ENCODE results near the gene KY.

The KY gene, protein sequence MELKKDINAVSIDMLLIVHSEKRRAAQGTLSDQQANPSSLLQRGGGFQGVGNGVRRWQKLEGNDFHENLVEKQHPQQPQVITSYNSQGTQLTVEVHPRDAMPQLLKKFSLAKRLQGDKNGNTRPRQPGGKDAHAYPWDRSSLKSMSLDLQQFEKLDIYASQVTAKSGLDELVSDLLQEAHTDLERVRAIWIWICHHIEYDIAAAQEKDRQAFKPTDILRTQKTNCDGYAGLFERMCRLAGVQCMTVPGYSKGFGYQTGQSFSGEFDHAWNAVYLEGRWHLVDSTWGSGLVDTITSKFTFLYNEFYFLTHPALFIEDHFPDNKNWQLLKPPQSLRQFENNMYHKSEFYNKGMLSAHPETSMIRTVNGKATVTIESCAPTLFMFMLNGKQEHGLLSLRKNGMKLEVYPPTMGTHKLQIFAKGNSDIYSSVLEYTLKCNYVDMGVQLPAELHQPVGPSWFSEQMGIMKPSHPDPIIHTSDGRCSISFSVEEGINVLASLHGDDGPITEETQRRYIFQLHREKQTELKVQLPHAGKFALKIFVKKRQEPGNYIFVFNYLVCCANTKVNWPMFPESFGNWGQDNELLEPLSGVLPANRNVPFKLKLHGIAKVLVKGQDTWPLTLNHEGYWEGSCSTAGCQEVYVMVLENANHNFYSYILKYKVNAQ

DNA sequence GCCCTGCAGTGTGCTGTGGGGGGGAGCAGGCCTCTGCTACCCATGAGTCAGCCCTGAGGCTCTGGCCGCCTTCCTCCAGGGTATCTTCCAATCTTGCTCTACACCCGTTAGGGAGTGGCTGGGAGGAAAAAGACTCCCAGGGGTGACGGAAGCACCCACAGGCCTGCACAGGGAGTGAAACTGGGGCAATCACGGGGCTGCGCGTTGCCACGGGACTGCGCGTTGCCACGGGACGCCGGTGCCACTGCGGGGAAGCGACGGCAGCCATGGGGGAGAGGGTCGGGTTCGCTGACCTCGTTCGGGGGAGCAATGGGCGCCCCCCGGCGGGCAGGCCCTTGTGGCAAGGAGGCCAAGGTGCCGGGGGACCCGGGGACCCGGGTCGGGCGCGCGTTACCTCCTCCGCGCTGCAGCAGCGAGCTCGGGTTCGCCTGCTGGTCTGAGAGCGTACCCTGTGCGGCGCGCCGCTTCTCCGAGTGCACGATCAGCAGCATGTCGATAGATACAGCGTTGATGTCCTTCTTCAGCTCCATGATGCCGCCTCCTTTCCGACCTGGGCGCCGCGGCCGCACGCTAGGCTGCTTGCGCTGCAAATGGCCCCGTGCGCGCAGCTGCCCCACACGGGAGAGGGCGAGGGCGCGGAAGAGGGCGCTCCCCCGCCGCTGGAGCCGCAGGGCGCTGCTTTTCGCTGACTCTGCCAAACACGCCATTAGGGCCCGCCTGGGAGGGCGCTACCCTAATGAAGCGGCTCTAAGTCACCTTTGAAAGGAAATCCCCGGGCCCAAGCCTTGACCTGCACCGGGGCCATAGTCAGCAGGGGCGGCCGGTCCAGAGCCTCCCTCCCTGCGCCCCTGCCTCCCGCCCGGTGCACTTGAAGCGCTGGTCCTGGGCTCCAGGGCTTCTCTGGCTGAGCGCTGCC is at the start of gene KY:
TSS of gene KY (minus strand) at position 592 of the 916 bp plus-strand sequence. CDS start at position 530, 62 bp downstream.
- peak; percentile 52 for DNase-seq

GRCh38 chr3:134699721-134700120 is 48.9 kb upstream of the KY start:
- DNase-seq: no peak

- DNase-seq: no peak
Observed at GRCh38 chr3:134699141-134699711, 48.4 kb upstream of the KY start.

GRCh38 chr3:134697830-134698689 is 47.2 kb upstream of the KY start:
- DNase-seq: no peak

- DNase-seq: no peak
Observed at GRCh38 chr3:134696155-134696554, 45.3 kb upstream of the KY start.

DNA sequence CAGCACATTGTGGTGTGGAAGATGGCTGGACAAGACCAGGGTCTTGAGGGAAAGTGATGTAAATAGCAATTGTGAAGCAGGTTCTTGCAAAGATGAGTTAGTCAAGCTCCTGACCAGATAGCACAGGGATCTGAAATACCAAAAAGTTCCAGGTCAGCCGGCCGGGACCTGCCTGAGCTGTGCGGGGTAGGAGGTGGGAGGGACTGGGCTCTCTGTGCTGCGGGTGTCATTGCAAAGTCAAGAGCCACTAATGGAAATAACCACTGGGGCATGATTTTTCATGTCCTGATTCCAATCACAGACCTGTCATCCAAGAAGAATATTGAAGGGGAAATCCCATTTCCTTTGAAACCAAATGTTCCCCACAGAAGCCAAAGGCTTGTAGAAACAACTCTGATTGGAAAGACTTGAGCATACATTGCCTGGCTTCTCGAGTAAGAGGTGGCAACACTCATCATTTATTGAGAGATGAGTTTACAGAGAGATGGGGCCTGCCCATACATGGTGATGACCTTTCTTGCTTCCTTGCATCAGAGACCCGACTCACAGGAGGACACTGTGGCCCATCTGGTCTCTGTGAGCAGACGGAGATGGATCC is 44.2 kb upstream of the KY start:
- DNase-seq: no peak

GRCh38 chr3:134694466-134694865 is 43.6 kb upstream of the KY start:
- no peak for DNase-seq

DNA sequence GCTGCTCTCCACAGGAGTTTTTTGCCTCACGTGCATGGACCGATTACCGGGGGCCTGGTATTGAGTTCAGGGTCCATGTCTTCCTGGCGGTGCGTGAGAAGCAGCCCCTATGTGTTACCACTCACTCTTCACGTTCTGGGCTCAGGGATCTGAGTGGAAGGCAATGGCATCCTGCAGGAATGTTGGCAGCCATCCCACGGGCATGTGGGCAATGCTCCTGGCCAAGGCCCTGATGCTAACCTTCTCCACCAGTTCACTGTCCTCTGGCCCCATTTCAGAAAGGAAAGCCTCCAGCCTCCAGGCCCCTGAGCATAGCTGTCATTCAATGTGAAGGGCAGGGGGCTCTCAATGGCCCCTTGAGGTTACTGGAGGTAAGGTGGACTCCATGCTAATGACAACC is 43.0 kb upstream of the KY start:
- DNase-seq: no peak

DNA sequence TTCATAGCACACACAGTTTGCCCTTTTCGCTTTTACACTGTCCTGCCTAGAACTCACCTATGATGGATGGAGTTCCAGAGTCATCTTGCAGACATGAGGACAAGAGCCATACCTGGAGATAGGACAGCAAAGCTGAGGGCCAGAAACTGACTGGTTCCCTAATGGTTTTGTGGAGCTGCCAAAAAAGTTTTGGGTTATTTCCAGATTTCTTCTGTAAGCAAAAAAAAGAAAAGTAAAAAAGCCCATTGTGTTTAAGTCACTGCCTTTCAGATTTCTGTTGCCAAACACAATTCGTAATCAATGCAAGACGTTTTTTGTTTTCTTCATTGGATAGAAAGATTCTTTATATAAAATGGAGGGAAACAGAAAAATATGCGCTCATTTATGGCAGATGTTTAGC is 42.4 kb upstream of the KY start:
- no peak for DNase-seq

DNA sequence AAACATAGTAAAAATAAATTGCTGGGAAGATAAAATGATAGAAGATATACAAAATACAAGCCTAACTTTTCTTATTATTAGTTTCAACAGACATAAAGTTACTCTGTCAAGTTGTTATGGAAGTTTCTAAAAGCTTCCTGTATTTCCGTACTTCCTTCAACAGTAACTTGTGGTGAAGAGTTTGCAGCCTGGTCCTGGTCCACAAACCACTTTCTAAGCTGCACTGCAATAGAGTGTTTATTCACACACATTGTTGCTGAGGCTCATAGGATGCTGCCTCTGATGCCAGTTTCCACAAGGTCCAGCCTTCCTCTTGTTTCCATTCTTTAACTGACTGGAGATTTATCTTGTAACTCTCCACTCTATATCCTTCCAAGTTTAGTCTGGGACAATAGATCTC is 39.4 kb upstream of the KY start:
- DNase-seq: no peak

DNA sequence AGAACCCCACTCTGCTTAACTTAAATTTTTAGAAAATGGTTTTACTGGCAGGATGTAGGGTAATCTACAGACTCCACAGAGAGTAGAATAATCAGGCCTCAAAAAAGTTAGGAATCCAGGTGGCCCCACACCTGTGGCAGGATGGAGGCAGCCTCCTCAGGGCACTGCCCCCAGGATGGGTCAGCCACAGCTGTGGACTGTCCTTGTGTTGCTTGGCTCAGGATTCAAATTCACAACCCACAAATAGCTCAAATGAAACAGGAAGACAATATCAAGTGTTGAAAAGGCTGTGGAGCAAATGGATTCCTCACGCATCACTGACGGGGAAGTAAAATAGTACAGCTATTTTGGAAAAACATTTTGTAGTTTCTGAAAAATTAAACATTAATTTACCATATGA is 36.8 kb upstream of the KY start:
- no peak for DNase-seq

GRCh38 chr3:134685929-134686802 is 35.3 kb upstream of the KY start:
- DNase-seq: no peak

DNA sequence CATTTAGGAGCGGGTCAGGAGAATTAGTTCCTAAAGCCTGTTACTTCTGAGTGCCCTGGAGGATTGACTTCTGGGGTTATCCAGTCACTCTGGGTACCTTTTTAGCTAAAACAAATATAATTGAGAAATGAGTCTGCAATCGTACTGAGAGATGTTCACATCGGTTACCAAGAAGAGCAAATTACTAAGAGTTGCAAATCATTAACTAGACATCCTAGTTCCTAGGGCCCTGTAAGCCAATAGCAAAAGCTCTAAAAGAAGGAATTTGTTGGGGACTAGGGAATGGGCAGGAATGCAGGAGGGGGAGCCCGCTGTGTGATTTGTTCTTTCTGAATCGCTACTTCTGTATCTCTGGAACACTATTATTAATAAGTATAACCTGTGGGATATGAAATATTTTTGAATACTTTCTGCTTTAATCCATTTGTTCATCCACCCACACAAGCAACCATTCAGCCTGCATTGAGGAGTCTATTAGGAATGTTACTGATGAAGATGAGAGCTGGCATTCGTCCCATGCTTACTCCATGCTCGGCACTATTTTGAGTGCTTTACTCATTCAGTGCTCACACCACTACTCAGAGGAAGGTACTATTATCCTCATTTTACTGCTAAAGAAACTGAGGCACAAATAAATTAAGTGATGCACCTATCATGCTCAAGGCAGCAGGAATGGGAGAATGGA is 31.5 kb upstream of the KY start:
- no peak for DNase-seq

- no peak for DNase-seq
Observed at GRCh38 chr3:134681522-134681900, 30.7 kb upstream of the KY start.

DNA sequence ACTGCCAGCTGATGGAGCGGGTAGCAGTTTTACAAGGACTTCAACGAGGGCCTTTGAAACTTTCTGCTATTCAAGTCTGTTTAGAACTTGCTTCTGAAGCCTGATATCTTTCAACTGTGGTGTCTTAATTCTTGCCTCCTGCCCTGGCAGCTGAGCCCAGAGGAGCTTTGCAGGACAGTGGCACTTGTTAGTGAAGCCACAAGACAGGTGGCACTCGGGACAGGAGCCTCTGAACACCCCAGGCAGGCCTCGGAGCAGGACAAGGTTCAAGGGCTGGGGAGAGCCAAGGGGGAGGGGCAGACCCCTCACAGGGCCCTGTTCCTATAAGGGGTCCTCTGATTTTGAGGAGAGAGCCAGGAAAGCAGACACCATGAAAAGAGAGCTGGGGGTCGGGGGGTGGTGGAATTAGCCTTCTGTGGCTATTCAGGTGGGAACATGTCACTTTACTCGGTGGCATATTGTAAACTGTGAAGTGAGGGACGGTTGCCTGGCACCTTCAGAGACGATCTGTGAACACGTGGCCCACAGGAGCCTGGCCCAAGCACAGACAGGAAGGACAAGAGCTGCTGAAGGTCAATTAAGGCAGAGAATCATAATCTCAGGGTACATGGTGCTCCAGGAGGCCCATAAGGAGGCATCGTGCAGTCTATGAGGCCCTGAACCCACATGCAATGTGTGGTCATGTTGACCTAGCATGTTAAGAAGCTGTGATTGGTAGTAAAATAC is 30.1 kb upstream of the KY start:
- no peak for DNase-seq

DNA sequence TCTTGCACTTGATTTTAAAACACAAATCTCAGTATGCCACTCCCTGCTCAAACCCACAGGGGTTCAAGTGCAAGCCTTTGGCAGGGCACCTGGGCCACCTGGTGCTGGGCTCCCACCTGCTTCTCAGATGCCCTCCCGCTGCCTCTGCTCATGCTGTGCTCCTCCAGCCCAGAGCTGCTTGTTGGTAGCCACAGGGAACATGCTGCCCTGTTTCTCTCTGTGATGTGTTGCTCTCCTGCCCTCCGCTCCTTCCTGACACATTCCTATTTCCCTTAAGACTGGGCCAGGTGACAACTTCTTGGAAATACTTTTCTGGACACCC is 27.1 kb upstream of the KY start:
- no peak for DNase-seq

GRCh38 chr3:134677196-134677986 is 26.6 kb upstream of the KY start:
- no peak for DNase-seq

DNA sequence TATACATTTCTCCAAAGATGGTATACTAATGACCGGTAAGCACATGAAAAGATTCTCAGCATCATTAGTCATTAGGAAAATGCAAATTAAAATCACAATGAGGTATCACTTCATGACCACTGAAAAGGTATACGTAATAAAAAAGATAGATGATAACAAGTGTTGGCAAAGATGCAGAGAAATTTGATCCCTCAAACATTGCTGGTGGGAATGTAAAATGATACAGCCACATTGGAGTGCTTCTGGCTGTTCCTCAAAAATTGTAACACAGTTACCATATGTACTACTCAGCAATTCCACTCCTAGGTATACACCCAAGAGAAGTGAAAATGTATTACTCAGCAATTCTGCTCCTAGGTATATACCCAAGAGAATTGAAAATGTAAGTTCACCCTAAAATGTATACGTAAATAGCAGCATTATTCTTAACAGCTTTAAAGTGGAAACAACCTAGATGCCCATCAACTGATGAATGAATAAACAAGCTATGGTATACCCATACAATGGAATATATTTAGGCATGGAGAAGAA is 25.0 kb upstream of the KY start:
- no peak for DNase-seq

All from activated CD8-positive, alpha-beta memory T cell treated with anti-CD3 and anti-CD28 coated beads for 24 hours (primary cell).